Testis (tissue), 3 donors: ENCODE results near the gene ATG4B. TPM values are rescaled to one million over a fixed set of nuclear protein-coding genes. Genes with fewer than 3 reads are reported as not detected.

ENCODE experiments used
- DNase-seq: peaks from one replicate; pipeline ENCODE4 v3.0.0-alpha.2; 2019
- H3K27ac ChIP-seq, 2 donors: fragments of 200-600 bp; sonication (generic); one replicate each; pipeline ENCODE4 v1.5.1; 2019
- H3K27me3 ChIP-seq: fragments of 200-600 bp; sonication (generic); one replicate; pipeline ENCODE4 v1.5.1; 2019
- H3K36me3 ChIP-seq: fragments of 200-600 bp; sonication (generic); one replicate; pipeline ENCODE4 v1.5.1; 2017; ENCODE audit warnings: low read depth; ENCODE audit errors: missing control alignments
- H3K4me1 ChIP-seq: fragments of 200-600 bp; sonication (generic); one replicate; pipeline ENCODE4 v1.5.1; 2019
- H3K4me3 ChIP-seq, 2 donors: fragments of 200-600 bp; sonication (generic); one replicate each; pipeline ENCODE4 v1.5.1; 2017 to 2019
- H3K9me3 ChIP-seq: fragments of 200-600 bp; sonication (generic); one replicate; pipeline ENCODE4 v1.5.1; 2017
- CTCF ChIP-seq, 3 experiments: fragments of 450-650 bp in 2 of 3; fragments of 200-600 bp in 1 of 3; sonication (generic) in 1 of 3; IDR thresholded peaks; one replicate each; pipeline ENCODE4 v1.5.1; 2016 to 2019; ENCODE audit warnings: antibody characterized with exemption in 3 of 3, mild to moderate bottlenecking in 2 of 3, moderate library complexity in 1 of 3
- POLR2A ChIP-seq: fragments of 450-650 bp; IDR thresholded peaks from one replicate; pipeline ENCODE4 v1.6.1; 2017; ENCODE audit warnings: antibody characterized with exemption, mild to moderate bottlenecking, moderate library complexity
- WGBS, 2 donors: methylation state at CpG; one replicate each; pipeline ENCODE4 v1.1.5; 2018; 5-methylcytosine and 5-hydroxymethylcytosine counted together
- intact Hi-C: fragments of 100-400 bp; cut with DNase I; formaldehyde crosslinking; loops from one replicate; pipeline ENCODE4 v1.15.1; 2023; ENCODE audit warnings: low total_unique reads
- polyA plus RNA-seq: library from polyadenylated mRNA; stranded (reverse); fragments of 350-450 nt; fragmentation: Illumina TruSeq; extraction: RNeasy Lipid Tissue Mini Kit (QIAGEN cat#74804); gene quantifications from one replicate; pipeline ENCODE4 v1.2.3, GENCODE V29; 2014; ENCODE audit warnings: low read depth, low replicate concordance; ENCODE audit not compliant: insufficient read depth
- total RNA-seq, 2 donors: library from RNA; depleted of rRNA; stranded (reverse); fragments of >200 nt; gene quantifications; one replicate each; pipeline ENCODE4 v1.2.3, GENCODE V29; 2016

Gene ATG4B
- total and polyA plus RNA-seq, 3 donors from 2014 or later, result 123 to 159 (median 149) TPM

GRCh38 chr2:241601841-241602240 lies 35.7 kb upstream of the ATG4B start:
- Histone ChIP-seq H3K27me3 (no peaks in the 10 kb centered on the region), H3K27ac (no peak overlapping the region), H3K4me1 (no peaks in the 10 kb centered on the region), H3K36me3 (no peaks in the 10 kb centered on the region), H3K9me3 (no peaks in the 10 kb centered on the region), H3K4me3 (no peak overlapping the region)
- 91 to 95% methylated on average over 11 to 13 of the region's 13 CpGs for WGBS, 2 donors
- intact Hi-C loops, result no loop called here
- no peak for DNase-seq
- no peak for TF ChIP-seq CTCF (IDR thresholded peaks at IDR 0.05)
- TF ChIP-seq POLR2A, result no peak

- H3K4me1 ChIP-seq, result no peaks in the 10 kb centered on the region
- 93 to 98% methylated on average over 6 to 17 of the region's 17 CpGs for WGBS, 2 donors
- no peak for TF ChIP-seq POLR2A
- no peak for TF ChIP-seq CTCF (IDR thresholded peaks at IDR 0.05)
- no peaks in the 10 kb centered on the region for H3K36me3 ChIP-seq
- no peaks in the 10 kb centered on the region for H3K9me3 ChIP-seq
- intact Hi-C loops, result no loop called here
- no peak for DNase-seq
- H3K27me3 ChIP-seq, result no peaks in the 10 kb centered on the region
- no peak overlapping the region for H3K27ac ChIP-seq
- H3K4me3 ChIP-seq, result no peak overlapping the region
Measured at GRCh38 chr2:241602720-241603119, 34.8 kb upstream of the ATG4B start.

GRCh38 chr2:241603686-241604085 lies 33.8 kb upstream of the ATG4B start:
- Histone ChIP-seq H3K9me3 (no peaks in the 10 kb centered on the region), H3K4me1 (peaks cover under 1% of the 10 kb centered on the region), H3K4me3 (no peak overlapping the region), H3K27me3 (no peaks in the 10 kb centered on the region), H3K36me3 (no peaks in the 10 kb centered on the region), H3K27ac (no peak overlapping the region)
- 87 to 93% methylated on average over 5 of the region's 5 CpGs for WGBS, 2 donors
- DNase-seq, result no peak
- TF ChIP-seq CTCF (IDR thresholded peaks at IDR 0.05) (no peak), POLR2A (no peak)
- intact Hi-C loops, result no loop called here

GRCh38 chr2:241606186-241606585 lies 31.3 kb upstream of the ATG4B start:
- intact Hi-C loops, result no loop called here
- WGBS, 2 donors, result 89 to 91% methylated on average over 8 of the region's 8 CpGs
- TF ChIP-seq CTCF (IDR thresholded peaks at IDR 0.05), result no peak
- TF ChIP-seq POLR2A, result no peak
- no peak for DNase-seq
- Histone ChIP-seq H3K36me3 (no peaks in the 10 kb centered on the region), H3K27me3 (no peaks in the 10 kb centered on the region), H3K4me1 (peaks cover 22% of the 10 kb centered on the region), H3K4me3 (no peak overlapping the region), H3K9me3 (no peaks in the 10 kb centered on the region), H3K27ac (no peak overlapping the region)

GRCh38 chr2:241607162-241607885 lies 30.2 kb upstream of the ATG4B start:
- WGBS, 2 donors, result 91 to 97% methylated on average over 23 to 27 of the region's 27 CpGs
- Histone ChIP-seq H3K9me3 (no peaks in the 10 kb centered on the region), H3K27me3 (no peaks in the 10 kb centered on the region), H3K36me3 (no peaks in the 10 kb centered on the region), H3K27ac (no peak overlapping the region), H3K4me1 (peaks cover 22% of the 10 kb centered on the region), H3K4me3 (no peak overlapping the region)
- TF ChIP-seq POLR2A, result no peak
- TF ChIP-seq CTCF (IDR thresholded peaks at IDR 0.05), result no peak
- intact Hi-C loops, result no loop called here
- no peak for DNase-seq
